Ascending aorta (tissue), 2 donors: ENCODE measurements around the gene DAP3. TPM values are rescaled to one million over a fixed set of nuclear protein-coding genes. Genes with fewer than 3 reads are reported as not detected.
"Not testable (repeated sequence)": the region's sequence is repeated elsewhere in the genome, so short reads cannot be mapped to it uniquely, and the experiment has no call there.

Source experiments
- DNase-seq, 2 donors: peaks; one replicate each; pipeline ENCODE4 v3.0.0-alpha.2; 2019; ENCODE audit warnings: low spot score in 2 of 2
- H3K27ac ChIP-seq, 2 donors: fragments of 200-600 bp; sonication (generic); one replicate each; pipeline ENCODE4 v1.5.1; 2016 to 2017; ENCODE audit warnings: mild to moderate bottlenecking in 1 of 2
- H3K27me3 ChIP-seq: fragments of 200-600 bp; sonication (generic); one replicate; pipeline ENCODE4 v1.5.1; 2017
- H3K36me3 ChIP-seq, 2 donors: fragments of 200-600 bp; sonication (generic); one replicate each; pipeline ENCODE4 v1.5.1; 2016
- H3K4me1 ChIP-seq, 2 donors: fragments of 200-600 bp; sonication (generic); one replicate each; pipeline ENCODE4 v1.5.1; 2016 to 2017; ENCODE audit warnings: mild to moderate bottlenecking in 1 of 2
- H3K4me3 ChIP-seq, 2 donors: fragments of 200-600 bp; sonication (generic); one replicate each; pipeline ENCODE4 v1.5.1; 2016 to 2017; ENCODE audit warnings: mild to moderate bottlenecking in 1 of 2
- H3K9me3 ChIP-seq, 2 donors: fragments of 200-600 bp; sonication (generic); one replicate each; pipeline ENCODE4 v1.5.1; 2016
- CTCF ChIP-seq, 3 experiments: fragments of 200-600 bp in 2 of 3; fragments of 450-650 bp in 1 of 3; sonication (generic) in 2 of 3; IDR thresholded peaks; one replicate each; pipeline ENCODE4 v1.5.1; 2016 to 2019; ENCODE audit warnings: antibody characterized with exemption in 3 of 3, mild to moderate bottlenecking in 1 of 3, moderate library complexity in 1 of 3
- intact Hi-C: fragments of 100-400 bp; cut with DNase I; formaldehyde crosslinking; loops from one replicate; pipeline ENCODE4 v1.15.1; 2023
- total RNA-seq: library from RNA; depleted of rRNA; stranded (reverse); fragments of >200 nt; gene quantifications from one replicate; pipeline ENCODE4 v1.1.0, GENCODE V29; 2016

DAP3 gene
- total RNA-seq, 1 donor from 2014 or later = 47.4 TPM

- H3K27me3 ChIP-seq, H3K9me3 ChIP-seq, H3K27ac ChIP-seq, intact Hi-C loops, DNase-seq, H3K4me3 ChIP-seq, H3K4me1 ChIP-seq: not testable (repeated sequence)
- peak in 1 of 3 experiments; percentile 6 for TF ChIP-seq CTCF (IDR thresholded peaks at IDR 0.05)
- H3K36me3 ChIP-seq = peaks cover 9 to 34% of the 10 kb centered on the region in 2 donors
Observed at GRCh38 chr1:155712636-155713035, 23.7 kb downstream of the DAP3 start.

- no peaks in the 10 kb centered on the region for H3K4me1 ChIP-seq
- DNase-seq = no peak
- no peak overlapping the region for H3K4me3 ChIP-seq
- no peak overlapping the region for H3K27ac ChIP-seq
- H3K9me3 ChIP-seq = no peaks in the 10 kb centered on the region
- H3K36me3 ChIP-seq = peaks cover 12 to 34% of the 10 kb centered on the region in 2 donors
- H3K27me3 ChIP-seq = no peaks in the 10 kb centered on the region
- intact Hi-C loops = no loop called here
- no peak for TF ChIP-seq CTCF (IDR thresholded peaks at IDR 0.05)
Observed at GRCh38 chr1:155713075-155713474, 24.2 kb downstream of the DAP3 start.

- H3K4me3 ChIP-seq, H3K9me3 ChIP-seq, intact Hi-C loops, DNase-seq, H3K27me3 ChIP-seq, H3K27ac ChIP-seq, H3K4me1 ChIP-seq: not testable (repeated sequence)
- peaks cover 12 to 27% of the 10 kb centered on the region in 2 donors for H3K36me3 ChIP-seq
Observed at GRCh38 chr1:155715056-155715455, 26.2 kb downstream of the DAP3 start.

GRCh38 chr1:155715777-155716176 lies 26.9 kb downstream of the DAP3 start:
- H3K4me3 ChIP-seq = no peak overlapping the region
- no peaks in the 10 kb centered on the region for H3K4me1 ChIP-seq
- no peaks in the 10 kb centered on the region for H3K27me3 ChIP-seq
- no peak for TF ChIP-seq CTCF (IDR thresholded peaks at IDR 0.05)
- H3K36me3 ChIP-seq = peaks cover 12 to 27% of the 10 kb centered on the region in 2 donors
- DNase-seq = no peak
- intact Hi-C loops = no loop called here
- H3K9me3 ChIP-seq = no peaks in the 10 kb centered on the region
- no peak overlapping the region for H3K27ac ChIP-seq

GRCh38 chr1:155717041-155717440 lies 28.1 kb downstream of the DAP3 start:
- DNase-seq = no peak
- TF ChIP-seq CTCF (IDR thresholded peaks at IDR 0.05) = no peak
- Histone ChIP-seq H3K4me3 (no peak overlapping the region), H3K4me1 (no peaks in the 10 kb centered on the region), H3K27ac (no peak overlapping the region), H3K27me3 (no peaks in the 10 kb centered on the region), H3K9me3 (no peaks in the 10 kb centered on the region), H3K36me3 (peaks cover 12 to 36% of the 10 kb centered on the region in 2 donors)
- intact Hi-C loops = no loop called here

- intact Hi-C loops, H3K4me1 ChIP-seq, H3K9me3 ChIP-seq, DNase-seq, H3K27me3 ChIP-seq, H3K4me3 ChIP-seq, H3K27ac ChIP-seq: not testable (repeated sequence)
- peaks cover 11 to 27% of the 10 kb centered on the region in 2 donors for H3K36me3 ChIP-seq
Observed at GRCh38 chr1:155718524-155719115, 29.7 kb downstream of the DAP3 start.

- no peak overlapping the region for H3K4me3 ChIP-seq
- DNase-seq = no peak
- H3K27ac ChIP-seq = no peak overlapping the region
- H3K9me3 ChIP-seq = no peaks in the 10 kb centered on the region
- intact Hi-C loops = no loop called here
- peaks cover 8 to 27% of the 10 kb centered on the region in 2 donors for H3K36me3 ChIP-seq
- no peaks in the 10 kb centered on the region for H3K4me1 ChIP-seq
- H3K27me3 ChIP-seq = no peaks in the 10 kb centered on the region
- no peak for TF ChIP-seq CTCF (IDR thresholded peaks at IDR 0.05)
Observed at GRCh38 chr1:155719703-155720102, 30.8 kb downstream of the DAP3 start.
